GM12878 (cell line): ENCODE measurements around the gene NUDT1. TPM values are rescaled to one million over a fixed set of nuclear protein-coding genes. Genes with fewer than 3 reads are reported as not detected.

Experiments used
- ASH2L ChIP-seq: fragments of 300-600, 200-600 bp; sonication (generic); IDR thresholded peaks from 2 replicates; pipeline ENCODE4 v1.6.1; 2017; ENCODE audit warnings: low read depth, mild to moderate bottlenecking, borderline replicate concordance
- CHD2 ChIP-seq: IDR thresholded peaks from 2 replicates; pipeline ENCODE4 v1.6.1; 2011; ENCODE audit warnings: low read depth, low read length, improper control_type of control experiment, borderline replicate concordance
- DPF2 ChIP-seq: fragments of 450-650 bp; IDR thresholded peaks from 2 replicates; pipeline ENCODE4 v1.6.1; 2017; ENCODE audit warnings: mild to moderate bottlenecking
- EGR1 ChIP-seq, 2 experiments: IDR thresholded peaks; 1 replicate in 1 of 2; 2 replicates in 1 of 2; pipeline ENCODE4 v1.6.1; 2011 to 2012; ENCODE audit warnings: low read depth in 2 of 2, low read length in 2 of 2, borderline replicate concordance in 1 of 2, mild to moderate bottlenecking in 1 of 2, moderate library complexity in 1 of 2
- GABPA ChIP-seq: IDR thresholded peaks from 2 replicates; pipeline ENCODE4 v1.6.1; 2014; ENCODE audit warnings: antibody characterized with exemption, low read depth, mild to moderate bottlenecking, inconsistent platforms
- HDAC6 ChIP-seq: fragments of 200-600 bp; sonication (generic); IDR thresholded peaks from one replicate; pipeline ENCODE4 v1.8.0; 2017; ENCODE audit warnings: antibody characterized with exemption; ENCODE audit not compliant: unreplicated experiment
- JUNB ChIP-seq: IDR thresholded peaks from 2 replicates; pipeline ENCODE4 v1.6.1; 2016; ENCODE audit warnings: antibody characterized with exemption, mild to moderate bottlenecking
- KAT2A ChIP-seq: conservative IDR thresholded peaks from 2 replicates; pipeline ENCODE4 v1.6.1; 2011; ENCODE audit warnings: low read depth, low read length; ENCODE audit not compliant: control insufficient read depth
- NFYB ChIP-seq: IDR thresholded peaks from 2 replicates; pipeline ENCODE4 v1.6.1; 2011; ENCODE audit warnings: low read depth, mild to moderate bottlenecking, low read length, improper control_type of control experiment, moderate library complexity; ENCODE audit not compliant: insufficient read depth
- POLR2A ChIP-seq: IDR thresholded peaks from 2 replicates; pipeline ENCODE4 v1.6.1; 2011; ENCODE audit warnings: low read depth, mild to moderate bottlenecking, low read length
- RAD51 ChIP-seq: fragments of 450-650 bp; IDR thresholded peaks from 2 replicates; pipeline ENCODE4 v1.6.1; 2016; ENCODE audit warnings: moderate library complexity, mild to moderate bottlenecking, inconsistent platforms
- SIN3A ChIP-seq: IDR thresholded peaks from 2 replicates; pipeline ENCODE4 v1.6.1; 2012; ENCODE audit warnings: low read depth, low read length, improper control_type of control experiment
- SMAD5 ChIP-seq: IDR thresholded peaks from 2 replicates; pipeline ENCODE4 v1.6.1; 2016; ENCODE audit warnings: antibody characterized with exemption, low read depth
- SUZ12 ChIP-seq: fragments of 200-600 bp; sonication (generic); IDR thresholded peaks from one replicate; pipeline ENCODE4 v1.6.1; 2018; ENCODE audit warnings: antibody characterized with exemption, mild to moderate bottlenecking; ENCODE audit not compliant: unreplicated experiment
- TAF1 ChIP-seq: IDR thresholded peaks from 2 replicates; pipeline ENCODE4 v1.6.1; 2011; ENCODE audit warnings: mild to moderate bottlenecking, low read depth, low read length, borderline replicate concordance
- TBL1XR1 ChIP-seq: IDR thresholded peaks from 2 replicates; pipeline ENCODE4 v1.6.1; 2012; ENCODE audit warnings: low read depth, low read length, improper control_type of control experiment
- TCF12 ChIP-seq: IDR thresholded peaks from 2 replicates; pipeline ENCODE4 v1.6.1; 2011; ENCODE audit warnings: low read depth, mild to moderate bottlenecking, low read length
- WRNIP1 ChIP-seq: IDR thresholded peaks from 2 replicates; pipeline ENCODE4 v1.6.1; 2011; ENCODE audit warnings: low read depth, low read length, improper control_type of control experiment, borderline replicate concordance
- YBX1 ChIP-seq: fragments of 450-650 bp; IDR thresholded peaks from 2 replicates; pipeline ENCODE4 v1.6.1; 2016; ENCODE audit warnings: antibody characterized with exemption
- YY1 ChIP-seq: IDR thresholded peaks from 2 replicates; pipeline ENCODE4 v1.6.1; 2011; ENCODE audit warnings: low read depth, mild to moderate bottlenecking, low read length
- polyA plus RNA-seq, 11 experiments: library from polyadenylated mRNA; depleted of rRNA in 4 of 11; unstranded in 6 of 11; stranded (reverse) in 5 of 11; fragments of >200 nt; fragmentation: Nextera tagmentation in 4 of 11; fragmentation: Illumina TruSeq in 1 of 11; extraction: Ambion mirVana in 4 of 11; extraction: Trizol in 1 of 11; gene quantifications; 1 replicate in 1 of 11; 2 replicates in 10 of 11; pipeline versions ENCODE4 v1.2.1 to v1.2.3, GENCODE V29; 2011 to 2016; ENCODE audit warnings: inconsistent platforms in 2 of 11, missing spikeins in 2 of 11, low read depth in 1 of 11
- total RNA-seq, 4 experiments: library from RNA; depleted of rRNA in 3 of 4; stranded (reverse); fragments of >200 nt in 3 of 4; fragmentation: Illumina TruSeq in 1 of 4; extraction: Trizol in 1 of 4; gene quantifications; 2 replicates each; pipeline versions ENCODE4 v1.2.1 to v1.2.3, GENCODE V29; 2013 to 2021
- TF ChIP-seq, protein P1 (sequence below): IDR thresholded peaks from 2 replicates; pipeline ENCODE4 v1.6.1; 2012; ENCODE audit warnings: low read depth, low read length, improper control_type of control experiment
- TF ChIP-seq, protein P2 (sequence below): IDR thresholded peaks from 2 replicates; pipeline ENCODE4 v1.6.1; 2011; ENCODE audit warnings: borderline replicate concordance, low read depth, mild to moderate bottlenecking, moderate library complexity, mixed read lengths, low read length; ENCODE audit not compliant: insufficient read depth; ENCODE audit errors: extremely low read length
- TF ChIP-seq, protein P3 (sequence below): fragments of 450-650 bp; IDR thresholded peaks from 2 replicates; pipeline ENCODE4 v1.6.1; 2016; ENCODE audit warnings: mild to moderate bottlenecking
- TF ChIP-seq, protein P4 (sequence below): IDR thresholded peaks from 2 replicates; pipeline ENCODE4 v1.6.1; 2012; ENCODE audit warnings: improper control_type of control experiment, low read depth, low read length; ENCODE audit not compliant: insufficient replicate concordance

The NUDT1 gene
- total and polyA plus RNA-seq, 10 of the 15 experiments (the other 5 are each of a cell fraction or from before 2014, with no cell fraction given), result 7.7 to 122 (median 59.2) TPM

DNA sequence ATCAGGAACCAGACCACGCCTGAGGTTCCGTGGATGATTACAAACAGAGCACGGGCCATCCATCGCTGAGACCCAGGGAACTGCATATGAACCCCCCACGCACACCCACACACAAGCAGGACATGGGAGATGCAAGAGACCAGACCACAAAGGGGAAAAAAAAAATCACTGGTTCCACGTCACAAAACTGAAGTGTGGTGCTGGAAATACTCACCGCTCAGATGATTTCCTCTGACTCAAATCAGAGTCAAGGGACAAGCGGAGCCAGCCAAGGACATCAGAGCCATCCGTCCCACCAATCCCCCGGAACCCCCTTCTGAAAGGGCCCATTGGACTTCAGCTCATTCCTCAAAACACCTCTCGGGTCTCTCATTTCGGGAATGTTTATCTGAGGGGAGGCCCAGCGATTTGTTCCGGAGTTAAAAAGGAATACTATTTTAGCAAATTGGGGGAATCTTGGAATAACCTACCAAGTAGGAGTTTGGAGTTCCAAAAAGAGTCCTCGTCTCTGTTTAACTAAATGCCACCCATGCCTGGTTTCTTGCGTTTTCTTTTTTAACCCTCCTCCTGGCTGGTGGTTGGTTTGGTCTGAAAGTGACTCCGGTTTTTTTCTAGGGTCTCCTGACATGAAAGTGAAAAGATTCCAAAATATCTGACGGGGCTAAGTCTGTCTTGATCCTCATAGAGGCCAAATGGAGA lies 57.3 kb downstream of the NUDT1 start (continued):
- TF ChIP-seq EGR1 (IDR thresholded peaks at IDR 0.05; ENCODE audit: borderline replicate concordance in 1 of 2, low read depth in 2 of 2, low read length in 2 of 2), result peak in 1 of 2 experiments; percentile 97; a peak in 2 of 3 replicates
- peak; percentile 62 for TF ChIP-seq POLR2A
- no peak for TF ChIP-seq NFYB
- no peak for TF ChIP-seq SMAD5
- TF ChIP-seq, protein P1, sequence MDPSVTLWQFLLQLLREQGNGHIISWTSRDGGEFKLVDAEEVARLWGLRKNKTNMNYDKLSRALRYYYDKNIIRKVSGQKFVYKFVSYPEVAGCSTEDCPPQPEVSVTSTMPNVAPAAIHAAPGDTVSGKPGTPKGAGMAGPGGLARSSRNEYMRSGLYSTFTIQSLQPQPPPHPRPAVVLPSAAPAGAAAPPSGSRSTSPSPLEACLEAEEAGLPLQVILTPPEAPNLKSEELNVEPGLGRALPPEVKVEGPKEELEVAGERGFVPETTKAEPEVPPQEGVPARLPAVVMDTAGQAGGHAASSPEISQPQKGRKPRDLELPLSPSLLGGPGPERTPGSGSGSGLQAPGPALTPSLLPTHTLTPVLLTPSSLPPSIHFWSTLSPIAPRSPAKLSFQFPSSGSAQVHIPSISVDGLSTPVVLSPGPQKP, result no peak
- TF ChIP-seq, protein P2, sequence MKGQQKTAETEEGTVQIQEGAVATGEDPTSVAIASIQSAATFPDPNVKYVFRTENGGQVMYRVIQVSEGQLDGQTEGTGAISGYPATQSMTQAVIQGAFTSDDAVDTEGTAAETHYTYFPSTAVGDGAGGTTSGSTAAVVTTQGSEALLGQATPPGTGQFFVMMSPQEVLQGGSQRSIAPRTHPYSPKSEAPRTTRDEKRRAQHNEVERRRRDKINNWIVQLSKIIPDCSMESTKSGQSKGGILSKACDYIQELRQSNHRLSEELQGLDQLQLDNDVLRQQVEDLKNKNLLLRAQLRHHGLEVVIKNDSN, result no peak
- no peak for TF ChIP-seq TBL1XR1
- TF ChIP-seq DPF2, result no peak; the same call in 1 of the 2 replicates
- TF ChIP-seq RAD51, result no peak
- TF ChIP-seq SIN3A, result no peak
- no peak for TF ChIP-seq YBX1
- no peak for TF ChIP-seq HDAC6
- TF ChIP-seq ASH2L, result no peak
- TF ChIP-seq GABPA, result no peak
- TF ChIP-seq TCF12, result no peak
- TF ChIP-seq KAT2A, result no peak
- TF ChIP-seq, protein P3, sequence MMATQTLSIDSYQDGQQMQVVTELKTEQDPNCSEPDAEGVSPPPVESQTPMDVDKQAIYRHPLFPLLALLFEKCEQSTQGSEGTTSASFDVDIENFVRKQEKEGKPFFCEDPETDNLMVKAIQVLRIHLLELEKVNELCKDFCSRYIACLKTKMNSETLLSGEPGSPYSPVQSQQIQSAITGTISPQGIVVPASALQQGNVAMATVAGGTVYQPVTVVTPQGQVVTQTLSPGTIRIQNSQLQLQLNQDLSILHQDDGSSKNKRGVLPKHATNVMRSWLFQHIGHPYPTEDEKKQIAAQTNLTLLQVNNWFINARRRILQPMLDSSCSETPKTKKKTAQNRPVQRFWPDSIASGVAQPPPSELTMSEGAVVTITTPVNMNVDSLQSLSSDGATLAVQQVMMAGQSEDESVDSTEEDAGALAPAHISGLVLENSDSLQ, result no peak
- TF ChIP-seq, protein P4, sequence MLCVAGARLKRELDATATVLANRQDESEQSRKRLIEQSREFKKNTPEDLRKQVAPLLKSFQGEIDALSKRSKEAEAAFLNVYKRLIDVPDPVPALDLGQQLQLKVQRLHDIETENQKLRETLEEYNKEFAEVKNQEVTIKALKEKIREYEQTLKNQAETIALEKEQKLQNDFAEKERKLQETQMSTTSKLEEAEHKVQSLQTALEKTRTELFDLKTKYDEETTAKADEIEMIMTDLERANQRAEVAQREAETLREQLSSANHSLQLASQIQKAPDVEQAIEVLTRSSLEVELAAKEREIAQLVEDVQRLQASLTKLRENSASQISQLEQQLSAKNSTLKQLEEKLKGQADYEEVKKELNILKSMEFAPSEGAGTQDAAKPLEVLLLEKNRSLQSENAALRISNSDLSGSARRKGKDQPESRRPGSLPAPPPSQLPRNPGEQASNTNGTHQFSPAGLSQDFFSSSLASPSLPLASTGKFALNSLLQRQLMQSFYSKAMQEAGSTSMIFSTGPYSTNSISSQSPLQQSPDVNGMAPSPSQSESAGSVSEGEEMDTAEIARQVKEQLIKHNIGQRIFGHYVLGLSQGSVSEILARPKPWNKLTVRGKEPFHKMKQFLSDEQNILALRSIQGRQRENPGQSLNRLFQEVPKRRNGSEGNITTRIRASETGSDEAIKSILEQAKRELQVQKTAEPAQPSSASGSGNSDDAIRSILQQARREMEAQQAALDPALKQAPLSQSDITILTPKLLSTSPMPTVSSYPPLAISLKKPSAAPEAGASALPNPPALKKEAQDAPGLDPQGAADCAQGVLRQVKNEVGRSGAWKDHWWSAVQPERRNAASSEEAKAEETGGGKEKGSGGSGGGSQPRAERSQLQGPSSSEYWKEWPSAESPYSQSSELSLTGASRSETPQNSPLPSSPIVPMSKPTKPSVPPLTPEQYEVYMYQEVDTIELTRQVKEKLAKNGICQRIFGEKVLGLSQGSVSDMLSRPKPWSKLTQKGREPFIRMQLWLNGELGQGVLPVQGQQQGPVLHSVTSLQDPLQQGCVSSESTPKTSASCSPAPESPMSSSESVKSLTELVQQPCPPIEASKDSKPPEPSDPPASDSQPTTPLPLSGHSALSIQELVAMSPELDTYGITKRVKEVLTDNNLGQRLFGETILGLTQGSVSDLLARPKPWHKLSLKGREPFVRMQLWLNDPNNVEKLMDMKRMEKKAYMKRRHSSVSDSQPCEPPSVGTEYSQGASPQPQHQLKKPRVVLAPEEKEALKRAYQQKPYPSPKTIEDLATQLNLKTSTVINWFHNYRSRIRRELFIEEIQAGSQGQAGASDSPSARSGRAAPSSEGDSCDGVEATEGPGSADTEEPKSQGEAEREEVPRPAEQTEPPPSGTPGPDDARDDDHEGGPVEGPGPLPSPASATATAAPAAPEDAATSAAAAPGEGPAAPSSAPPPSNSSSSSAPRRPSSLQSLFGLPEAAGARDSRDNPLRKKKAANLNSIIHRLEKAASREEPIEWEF, result no peak
- no peak; the same call in 1 of the 2 replicates for TF ChIP-seq CHD2
- peak; percentile 77 for TF ChIP-seq JUNB
- no peak for TF ChIP-seq SUZ12
- no peak for TF ChIP-seq WRNIP1
- peak; percentile 47 for TF ChIP-seq TAF1
- no peak for TF ChIP-seq YY1
